Caco-2 (cell line): Measurements from ENCODE around the gene MRRF. TPM values are rescaled to one million over a fixed set of nuclear protein-coding genes. Genes with fewer than 3 reads are reported as not detected.

Source experiments
- BruUV-seq: library from RNA; stranded (reverse); fragments of 400-500 nt; replicated peaks from 2 replicates; lab custom pipeline; 2021; lab: Mats Ljungman, UMichigan
- CTCF ChIA-PET: fragments of 300-600 bp; sonication (Branson Sonifier 250); formaldehyde crosslinking; loops from one replicate; lab custom pipeline; 2022; ENCODE audit warnings: antibody characterized with exemption; lab: Charles Lee
- POLR2A ChIA-PET: fragments of 300-600 bp; sonication (Branson Sonifier 250); formaldehyde crosslinking; loops from one replicate; lab custom pipeline; 2022; ENCODE audit warnings: antibody characterized with exemption; lab: Charles Lee
- DNase-seq, 2 experiments: peaks; one replicate each; pipeline versions ENCODE4 v3.0.0 to v3.0.0-alpha.2; 2020 to 2022
- H3K27me3 ChIP-seq: replicated peaks from 2 replicates; pipeline ENCODE4 v1.6.0; 2011; ENCODE audit warnings: low read length; ENCODE audit not compliant: control insufficient read depth, insufficient read depth
- H3K36me3 ChIP-seq: 2 replicates; pipeline ENCODE4 v1.5.1; 2011; ENCODE audit warnings: low read length; ENCODE audit not compliant: control insufficient read depth, insufficient read depth
- H3K4me1 ChIP-seq: fragments of 250-450 bp; sonication (Bioruptor Pico); 2 replicates; pipeline ENCODE4 v1.5.1; 2020; ENCODE audit warnings: mild to moderate bottlenecking
- H3K4me3 ChIP-seq: 2 replicates; pipeline ENCODE4 v1.5.1; 2011; ENCODE audit warnings: low read depth, mild to moderate bottlenecking, control low read depth, low read length
- H3K9me3 ChIP-seq: fragments of 250-450 bp; sonication (Bioruptor Pico); 2 replicates; pipeline ENCODE4 v1.5.1; 2020; ENCODE audit warnings: mild to moderate bottlenecking, moderate library complexity
- H3K27ac Mint-ChIP-seq: one replicate; pipeline ENCODE4 v1.8.0; 2022; ENCODE audit warnings: mixed read lengths; ENCODE audit not compliant: unreplicated experiment
- H3K27me3 Mint-ChIP-seq: one replicate; pipeline ENCODE4 v1.8.0; 2022; ENCODE audit warnings: mixed read lengths; ENCODE audit not compliant: insufficient read depth, unreplicated experiment
- H3K36me3 Mint-ChIP-seq: one replicate; pipeline ENCODE4 v1.8.0; 2022; ENCODE audit warnings: mild to moderate bottlenecking, mixed read lengths; ENCODE audit not compliant: insufficient read depth, unreplicated experiment
- H3K4me1 Mint-ChIP-seq: one replicate; pipeline ENCODE4 v1.8.0; 2022; ENCODE audit warnings: low read depth, mixed read lengths; ENCODE audit not compliant: unreplicated experiment
- H3K4me3 Mint-ChIP-seq: one replicate; pipeline ENCODE4 v1.8.0; 2022; ENCODE audit warnings: mild to moderate bottlenecking, moderate library complexity, mixed read lengths; ENCODE audit not compliant: unreplicated experiment
- H3K9me3 Mint-ChIP-seq: one replicate; pipeline ENCODE4 v1.8.0; 2022; ENCODE audit warnings: mixed read lengths; ENCODE audit not compliant: unreplicated experiment
- CTCF ChIP-seq, 2 experiments: fragments of 200-600 bp in 1 of 2; IDR thresholded peaks; 1 replicate in 1 of 2; 2 replicates in 1 of 2; pipeline versions ENCODE4 v1.5.1 to v1.8.0; 2011 to 2022; ENCODE audit warnings: antibody characterized with exemption in 1 of 2, control low read depth in 1 of 2, inconsistent platforms in 1 of 2, low read depth in 1 of 2, low read length in 1 of 2, mild to moderate bottlenecking in 1 of 2, moderate library complexity in 1 of 2; ENCODE audit not compliant: insufficient read depth in 1 of 2, severe bottlenecking in 1 of 2, unreplicated experiment in 1 of 2
- intact Hi-C: fragments of 100-400 bp; cut with micrococcal nuclease; formaldehyde crosslinking; loops from one replicate; pipeline ENCODE4 v1.10.0; 2022; ENCODE audit not compliant: unreplicated experiment
- total RNA-seq: library from RNA; stranded (reverse); gene quantifications from 2 replicates; pipeline ENCODE4 v1.2.3, GENCODE V29; 2022

Gene MRRF
- total RNA-seq, 1 experiment from 2014 or later, result 64.6 TPM

GRCh38 chr9:122336866-122337555 is 72.3 kb downstream of the MRRF start:
- no peak for DNase-seq
- BruUV-seq, result no TSS peak
- Mint-ChIP-seq H3K27ac (no peak overlapping the region), H3K27me3 (peaks cover 5% of the 10 kb centered on the region), H3K36me3 (no peaks in the 10 kb centered on the region), H3K9me3 (no peaks in the 10 kb centered on the region), H3K4me3 (no peak overlapping the region), H3K4me1 (no peaks in the 10 kb centered on the region)
- ChIA-PET CTCF (no interaction called here), POLR2A (no interaction called here)
- no peak for TF ChIP-seq CTCF (IDR thresholded peaks at IDR 0.05; ENCODE audit: insufficient read depth in 1 of 2, low read depth in 1 of 2, low read length in 1 of 2, severe bottlenecking in 1 of 2, unreplicated experiment in 1 of 2)
- no peaks in the 10 kb centered on the region for H3K36me3 ChIP-seq
- no peaks in the 10 kb centered on the region for H3K4me1 ChIP-seq
- H3K4me3 ChIP-seq, result no peak overlapping the region
- no peaks in the 10 kb centered on the region for H3K9me3 ChIP-seq
- no peaks in the 10 kb centered on the region for H3K27me3 ChIP-seq
- intact Hi-C loops, result loop anchor here (5.0 kb wide), 1 partner anchor 1990 kb away; no protein-coding TSS in a partner anchor

- no peak overlapping the region for H3K27ac Mint-ChIP-seq
- Histone ChIP-seq H3K9me3 (no peaks in the 10 kb centered on the region), H3K4me1 (no peaks in the 10 kb centered on the region), H3K36me3 (no peaks in the 10 kb centered on the region), H3K4me3 (no peak overlapping the region), H3K27me3 (no peaks in the 10 kb centered on the region)
- H3K36me3 Mint-ChIP-seq, result no peaks in the 10 kb centered on the region
- no peaks in the 10 kb centered on the region for H3K9me3 Mint-ChIP-seq
- ChIA-PET POLR2A (no interaction called here), CTCF (no interaction called here)
- no TSS peak for BruUV-seq
- no peaks in the 10 kb centered on the region for H3K4me1 Mint-ChIP-seq
- intact Hi-C loops, result loop anchor here (5.0 kb wide), 1 partner anchor 1990 kb away; no protein-coding TSS in a partner anchor
- peaks cover 5% of the 10 kb centered on the region for H3K27me3 Mint-ChIP-seq
- DNase-seq, result no peak
- H3K4me3 Mint-ChIP-seq, result no peak overlapping the region
- no peak for TF ChIP-seq CTCF (IDR thresholded peaks at IDR 0.05; ENCODE audit: insufficient read depth in 1 of 2, low read depth in 1 of 2, low read length in 1 of 2, severe bottlenecking in 1 of 2, unreplicated experiment in 1 of 2)
Measured at GRCh38 chr9:122337556-122337929, 72.9 kb downstream of the MRRF start.

- DNase-seq, result no peak
- no TSS peak for BruUV-seq
- H3K36me3 Mint-ChIP-seq, result no peaks in the 10 kb centered on the region
- Histone ChIP-seq H3K36me3 (no peaks in the 10 kb centered on the region), H3K9me3 (no peaks in the 10 kb centered on the region), H3K4me1 (no peaks in the 10 kb centered on the region), H3K27me3 (no peaks in the 10 kb centered on the region), H3K4me3 (no peak overlapping the region)
- no peaks in the 10 kb centered on the region for H3K4me1 Mint-ChIP-seq
- H3K9me3 Mint-ChIP-seq, result no peaks in the 10 kb centered on the region
- ChIA-PET POLR2A (no interaction called here), CTCF (interaction anchor here (2.4 kb wide), 1 partner anchor 12 kb away, joined by 6 read pairs; no protein-coding TSS in a partner anchor)
- no peak overlapping the region for H3K4me3 Mint-ChIP-seq
- intact Hi-C loops, result loop anchor here (5.0 kb wide), 1 partner anchor 1989 kb away; no protein-coding TSS in a partner anchor
- H3K27me3 Mint-ChIP-seq, result peaks cover 5% of the 10 kb centered on the region
- no peak overlapping the region for H3K27ac Mint-ChIP-seq
- no peak for TF ChIP-seq CTCF (IDR thresholded peaks at IDR 0.05; ENCODE audit: insufficient read depth in 1 of 2, low read depth in 1 of 2, low read length in 1 of 2, severe bottlenecking in 1 of 2, unreplicated experiment in 1 of 2)
Measured at GRCh38 chr9:122338536-122338935, 73.9 kb downstream of the MRRF start.
